GM23248 (cell line): Measurements from ENCODE around the gene TTC24.

Experiments used
- EZH2 ChIP-seq: fragments of 200-600 bp; sonication (generic); IDR thresholded peaks from 2 replicates; pipeline ENCODE4 v1.6.1; 2018; ENCODE audit warnings: antibody characterized with exemption, mild to moderate bottlenecking; ENCODE audit not compliant: insufficient read depth, poor library complexity, severe bottlenecking
- EZH2phosphoT487 ChIP-seq: fragments of 200-600 bp; sonication (generic); IDR thresholded peaks from 2 replicates; pipeline ENCODE4 v1.6.1; 2018; ENCODE audit warnings: antibody characterized with exemption, moderate library complexity, mild to moderate bottlenecking, low read depth; ENCODE audit not compliant: insufficient read depth

DNA sequence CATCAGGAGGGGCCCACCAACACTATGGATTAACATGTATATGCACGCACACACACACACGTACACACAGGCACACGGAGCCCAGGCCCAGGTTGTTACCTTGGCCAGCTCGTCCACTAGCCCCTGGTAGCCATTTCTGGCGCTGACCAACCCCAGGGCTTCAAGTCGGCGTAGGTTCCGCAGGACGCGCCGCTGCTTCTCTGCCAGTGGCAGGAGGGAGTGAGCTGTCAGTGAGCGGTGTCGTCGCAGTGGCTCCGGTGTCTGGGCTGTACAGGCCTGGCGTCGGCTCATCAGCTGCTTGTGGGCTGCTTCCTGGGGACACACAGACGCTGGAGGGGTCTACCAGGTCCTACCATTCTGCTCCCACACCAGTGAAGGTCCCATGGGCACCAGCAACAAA, 49.5 kb upstream of the TTC24 start:
- TF ChIP-seq EZH2 = no peak
- TF ChIP-seq EZH2phosphoT487 = no peak
